ENCODE measurements around the gene ST3GAL4. TPM values are rescaled to one million over a fixed set of nuclear protein-coding genes. Genes with fewer than 3 reads are reported as not detected.
A peak's percentile ranks its signal among the peaks of the same experiment; 100 is the strongest.

The ST3GAL4 gene
- total and polyA plus RNA-seq, 2 experiments from 2014 or later = 19.1 to 25.6 TPM

DNA sequence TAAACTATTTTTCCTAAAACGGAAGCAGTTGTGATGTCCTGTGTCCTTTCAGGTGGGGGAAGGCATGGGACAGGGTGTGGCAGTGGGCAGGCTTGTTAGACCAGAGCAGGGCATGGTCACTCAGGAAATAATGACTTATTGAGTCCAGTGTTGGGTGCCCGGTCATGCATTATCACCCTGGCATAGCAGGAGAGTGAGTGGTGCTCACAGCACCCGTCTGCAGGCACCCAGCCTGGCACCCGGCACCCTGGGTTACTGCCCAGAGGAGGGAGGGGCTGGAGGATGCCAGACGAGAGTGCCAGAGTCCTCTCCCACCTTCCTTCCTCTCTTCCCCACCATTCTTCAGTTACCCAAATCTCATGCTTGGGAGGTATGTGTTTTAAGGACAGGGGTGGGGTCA, 59.1 kb downstream of the ST3GAL4 start:
- no peak for DNase-seq (ENCODE audit: low read depth in 1 of 2, low spot score in 1 of 2)
- Histone ChIP-seq H3K27ac (no peak overlapping the region), H3K27me3 (no peaks in the 10 kb centered on the region), H3K36me3 (peaks cover 2% of the 10 kb centered on the region), H3K9me3 (ENCODE audit: low read depth) (no peaks in the 10 kb centered on the region), H3K4me1 (ENCODE audit: low read depth) (peaks cover 6% of the 10 kb centered on the region), H3K4me3 (no peak overlapping the region)
- TF ChIP-seq CTCF (IDR thresholded peaks at IDR 0.05; ENCODE audit: low read depth, low read length) = no peak

- H3K27ac ChIP-seq = no peak overlapping the region
- DNase-seq (ENCODE audit: low read depth in 1 of 2, low spot score in 1 of 2) = peak in 1 of 2 donors; percentile 96
- no peak for TF ChIP-seq CTCF (IDR thresholded peaks at IDR 0.05; ENCODE audit: low read depth, low read length)
Observed at GRCh38 chr11:126415128-126415527, 59.6 kb downstream of the ST3GAL4 start.

GRCh38 chr11:126415669-126416420, 60.4 kb downstream of the ST3GAL4 start:
- Histone ChIP-seq H3K36me3 (peaks cover 2% of the 10 kb centered on the region), H3K4me1 (ENCODE audit: low read depth) (peaks cover 17% of the 10 kb centered on the region), H3K9me3 (ENCODE audit: low read depth) (no peaks in the 10 kb centered on the region), H3K4me3 (no peak overlapping the region), H3K27ac (no peak overlapping the region), H3K27me3 (no peaks in the 10 kb centered on the region)
- DNase-seq (ENCODE audit: low read depth in 1 of 2, low spot score in 1 of 2) = peak in 1 of 2 donors; percentile 91
- no peak for TF ChIP-seq CTCF (IDR thresholded peaks at IDR 0.05; ENCODE audit: low read depth, low read length)

More at GRCh38 chr11:126415128-126415527, 59.6 kb downstream of the ST3GAL4 start:
- peaks cover 2% of the 10 kb centered on the region for H3K36me3 ChIP-seq
- no peaks in the 10 kb centered on the region for H3K9me3 ChIP-seq (ENCODE audit: low read depth)
- peaks cover 11% of the 10 kb centered on the region for H3K4me1 ChIP-seq (ENCODE audit: low read depth)
- no peak overlapping the region for H3K4me3 ChIP-seq
- no peaks in the 10 kb centered on the region for H3K27me3 ChIP-seq

DNA sequence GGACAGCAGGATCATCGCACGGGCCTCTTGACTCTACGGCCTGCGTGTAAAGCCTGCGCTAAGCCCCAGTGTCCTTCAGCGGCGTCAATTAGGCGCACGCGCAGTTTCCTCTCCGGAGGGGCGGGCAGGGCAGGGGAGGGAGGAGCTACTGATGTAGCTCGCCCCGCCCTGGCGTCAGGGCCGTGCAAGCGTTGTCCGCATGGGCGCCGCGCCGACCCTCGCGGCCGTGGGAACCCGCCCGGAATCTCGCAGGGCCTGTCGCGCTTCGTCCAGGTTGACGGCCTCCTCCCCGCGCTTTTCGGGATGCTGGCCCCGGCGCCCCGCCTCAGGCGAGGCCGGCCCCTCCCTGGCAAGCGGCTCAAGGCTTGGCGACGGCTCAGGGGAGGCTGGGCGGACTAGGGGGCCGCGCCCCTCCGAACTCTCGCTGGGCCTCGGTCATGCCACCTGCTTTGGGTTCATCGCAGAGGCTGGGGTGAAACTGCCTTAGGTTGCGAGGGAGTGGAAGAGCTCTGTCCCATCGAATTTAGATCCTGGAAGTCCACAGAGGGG, 61.1 kb downstream of the ST3GAL4 start:
- H3K4me3 ChIP-seq = no peak overlapping the region
- no peaks in the 10 kb centered on the region for H3K27me3 ChIP-seq
- TF ChIP-seq CTCF (IDR thresholded peaks at IDR 0.05; ENCODE audit: low read depth, low read length) = no peak
- H3K27ac ChIP-seq = no peak overlapping the region
- no peaks in the 10 kb centered on the region for H3K9me3 ChIP-seq (ENCODE audit: low read depth)
- peaks cover 17% of the 10 kb centered on the region for H3K4me1 ChIP-seq (ENCODE audit: low read depth)
- DNase-seq (ENCODE audit: low read depth in 1 of 2, low spot score in 1 of 2) = peak; percentile 74 to 91
- H3K36me3 ChIP-seq = peaks cover 2% of the 10 kb centered on the region

DNA sequence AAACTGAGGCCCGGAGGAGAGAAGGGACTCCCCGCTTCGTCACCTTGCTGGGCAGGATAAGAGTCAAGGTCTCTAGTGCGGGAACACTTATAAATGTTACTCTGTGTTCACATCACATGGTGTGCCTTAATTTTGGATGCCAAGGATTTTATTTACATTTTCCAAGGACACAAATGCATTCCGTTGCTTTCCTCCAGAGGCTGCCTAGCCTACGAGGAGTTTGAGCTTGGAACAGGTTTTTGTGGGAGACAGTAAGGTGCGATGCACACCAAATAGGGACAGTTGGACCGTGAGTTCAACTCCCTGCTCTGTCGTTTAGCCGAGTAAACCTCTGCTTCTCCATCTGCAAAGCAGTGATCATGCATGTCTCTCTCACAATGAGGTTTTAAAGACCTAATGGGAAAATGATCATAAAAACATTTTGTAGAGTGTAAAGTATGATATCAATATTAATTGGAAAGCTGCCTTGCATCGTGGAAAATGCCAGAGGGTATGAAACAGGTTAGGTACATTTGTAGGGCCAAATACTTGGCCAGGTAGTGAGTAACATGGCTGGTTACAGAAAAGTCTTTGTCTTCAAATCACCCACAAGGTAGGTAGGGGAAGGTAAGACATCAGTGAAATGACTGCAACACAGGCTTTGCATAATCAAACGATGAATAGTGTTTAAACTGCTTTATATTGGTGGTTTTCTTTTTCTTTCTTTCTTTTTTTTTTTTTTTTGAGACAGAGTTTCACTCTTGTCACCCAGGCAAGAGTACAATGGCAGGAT, 61.8 kb downstream of the ST3GAL4 start:
- no peak for DNase-seq (ENCODE audit: low read depth in 1 of 2, low spot score in 1 of 2)
- no peaks in the 10 kb centered on the region for H3K9me3 ChIP-seq (ENCODE audit: low read depth)
- H3K4me3 ChIP-seq = no peak overlapping the region
- no peaks in the 10 kb centered on the region for H3K27me3 ChIP-seq
- peaks cover 13% of the 10 kb centered on the region for H3K4me1 ChIP-seq (ENCODE audit: low read depth)
- no peak for TF ChIP-seq CTCF (IDR thresholded peaks at IDR 0.05; ENCODE audit: low read depth, low read length)
- H3K36me3 ChIP-seq = peaks cover 2% of the 10 kb centered on the region
- no peak overlapping the region for H3K27ac ChIP-seq

All from cardiac muscle cell (in vitro differentiated cells and primary cell).